ENCODE measurements around the gene RPL41.
"Not testable (repeated sequence)": the region's sequence is repeated elsewhere in the genome, so short reads cannot be mapped to it uniquely, and the experiment has no call there.

Gene RPL41

DNA sequence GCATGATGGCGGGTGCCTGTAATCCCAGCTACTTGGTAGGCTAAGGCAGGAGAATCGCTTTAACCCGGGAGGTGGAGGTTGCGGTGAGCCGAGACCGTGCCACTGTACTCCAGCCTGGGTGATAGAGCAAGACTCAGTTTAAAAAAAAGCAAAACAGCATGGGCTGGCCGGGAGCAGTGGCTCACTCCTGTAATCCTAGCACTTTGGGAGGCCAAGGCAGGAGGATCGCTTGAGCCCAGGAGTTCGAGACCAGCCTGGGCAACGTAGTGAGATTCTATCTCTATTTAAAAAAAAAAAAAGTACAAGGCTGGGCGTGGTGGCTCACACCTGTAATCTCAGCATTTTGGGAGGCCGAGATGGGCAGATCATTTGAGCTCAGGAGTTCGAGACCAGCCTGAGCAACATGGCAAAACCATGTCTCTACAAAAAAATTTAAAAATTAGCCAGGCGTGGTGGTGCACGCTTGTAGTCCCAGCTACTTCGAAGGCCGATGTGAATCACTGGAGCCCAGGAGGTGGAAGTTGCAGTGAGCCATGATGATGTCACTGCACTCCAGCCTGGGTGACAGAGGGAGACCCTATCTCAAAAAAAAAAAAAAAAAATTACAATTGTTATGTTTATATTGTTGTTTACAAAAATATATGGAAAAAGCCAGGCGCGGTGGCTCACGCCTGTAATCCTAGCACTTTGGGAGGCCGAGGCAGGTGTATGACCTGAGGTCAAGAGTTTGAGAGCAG, 40.2 kb downstream of the RPL41 start:
- DNase-seq, result not testable (repeated sequence)

DNA sequence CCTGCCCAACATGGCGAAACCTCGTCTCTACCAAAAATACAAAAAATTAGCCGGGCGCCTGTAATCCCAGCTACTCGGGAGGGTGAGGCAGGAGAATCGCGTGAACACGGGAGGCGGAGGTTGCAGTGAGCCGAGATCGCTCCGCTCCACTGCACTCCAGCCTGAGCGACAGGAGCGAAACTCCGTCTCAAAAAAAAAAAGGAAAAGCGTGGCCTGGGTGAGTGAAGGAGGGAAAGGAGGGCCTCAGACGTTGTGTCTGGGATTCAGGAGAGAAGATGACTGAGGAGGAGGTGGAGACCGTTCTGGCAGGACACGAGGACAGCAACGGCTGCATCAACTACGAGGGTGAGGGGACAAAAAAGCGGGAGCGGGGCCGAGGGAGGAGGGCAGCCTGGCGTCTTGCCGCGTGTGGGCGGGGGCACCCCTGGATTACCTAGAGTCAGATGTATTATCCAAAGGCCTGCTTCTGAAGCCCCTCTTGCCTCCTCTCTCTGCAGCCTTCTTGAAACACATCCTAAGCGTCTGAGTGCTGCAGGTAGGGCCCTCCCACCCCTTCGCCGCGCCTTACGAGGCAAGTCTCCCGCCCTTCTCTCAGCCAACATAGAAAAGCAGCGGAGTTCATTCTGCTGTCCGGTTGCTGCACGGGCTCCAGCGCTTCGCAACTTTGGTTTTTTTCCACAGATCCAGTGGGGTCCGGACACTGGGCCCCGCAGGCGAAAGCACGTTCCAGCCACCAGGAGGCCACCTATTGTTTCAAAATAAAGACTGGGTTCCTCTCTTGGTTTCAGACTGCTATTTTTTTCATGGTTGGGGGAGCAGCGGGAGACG, 41.0 kb downstream of the RPL41 start:
- DNase-seq, result no peak

DNA sequence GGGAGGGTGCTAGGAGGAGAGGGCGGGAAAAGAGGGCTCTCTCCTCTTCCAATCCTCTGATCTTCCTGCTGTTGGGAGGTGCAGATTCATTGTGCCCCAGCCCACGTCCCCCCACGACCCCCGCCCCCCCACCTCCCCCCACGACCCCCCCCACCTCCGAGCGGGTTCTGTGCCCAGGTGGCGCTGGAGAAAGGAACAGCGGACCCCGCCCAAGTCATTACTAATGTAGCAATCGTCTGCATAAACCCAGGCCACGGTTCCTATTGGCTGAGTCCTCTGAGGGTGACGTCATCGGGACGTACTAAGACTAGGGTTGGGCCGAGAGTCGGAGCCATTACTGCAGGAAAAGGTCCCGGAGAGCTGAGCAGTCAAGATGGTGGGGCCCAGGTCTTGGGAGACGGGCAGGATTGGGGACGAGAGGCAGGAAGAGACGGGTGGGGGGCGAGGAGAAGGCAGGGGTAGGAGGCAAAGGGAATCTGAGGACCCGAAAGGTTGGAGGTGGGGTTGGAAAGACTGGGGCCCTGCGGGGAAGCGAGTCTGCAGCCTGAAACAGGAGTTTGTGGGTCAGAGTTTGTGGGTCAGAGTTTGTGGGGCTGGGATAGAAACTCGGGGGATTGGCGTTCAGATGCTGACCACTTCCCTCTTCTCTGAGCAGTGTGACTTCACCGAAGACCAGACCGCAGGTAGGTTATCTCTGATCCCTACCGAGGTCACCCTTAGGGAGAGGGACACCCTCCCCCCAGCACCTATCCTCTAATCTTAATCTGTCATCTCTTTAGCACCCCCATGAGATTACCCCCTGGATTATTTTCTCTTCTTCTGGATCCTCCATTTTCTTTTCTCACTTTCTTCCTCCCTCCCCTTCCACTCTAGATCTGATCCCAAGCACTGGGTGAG, 41.8 kb downstream of the RPL41 start, which contains the start of gene MYL6:
TSS of gene MYL6 (plus strand) at position 331 of the 897 bp plus-strand sequence. CDS start at position 374, 43 bp downstream.
- DNase-seq, result peak; percentile 20

DNA sequence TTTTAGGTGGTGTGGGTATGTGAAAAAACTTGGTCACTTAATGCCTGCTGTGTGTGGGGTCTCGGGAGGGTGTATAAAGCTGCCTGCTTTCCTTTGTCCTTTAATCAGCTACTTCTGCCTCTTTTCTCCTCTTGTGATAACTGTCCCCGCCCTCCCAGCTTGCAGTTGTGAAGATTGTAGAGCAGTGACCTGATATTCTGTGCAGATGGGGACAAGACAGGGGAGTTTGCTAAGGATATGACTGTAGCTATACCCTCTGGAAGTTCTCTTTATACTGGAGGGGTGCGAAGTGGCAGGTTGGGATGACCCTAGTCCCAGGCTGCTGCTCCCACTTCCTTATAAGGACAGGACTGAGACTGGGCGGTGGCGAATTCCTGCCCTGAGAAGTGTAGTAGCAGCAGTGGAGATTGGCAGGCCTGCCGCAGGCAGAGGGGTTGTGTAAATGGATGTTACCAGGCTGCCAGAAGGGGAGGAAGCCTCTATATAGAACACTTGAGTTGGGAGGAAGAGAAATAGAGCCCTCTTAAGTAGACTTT, 42.6 kb downstream of the RPL41 start:
- no peak for DNase-seq

DNA sequence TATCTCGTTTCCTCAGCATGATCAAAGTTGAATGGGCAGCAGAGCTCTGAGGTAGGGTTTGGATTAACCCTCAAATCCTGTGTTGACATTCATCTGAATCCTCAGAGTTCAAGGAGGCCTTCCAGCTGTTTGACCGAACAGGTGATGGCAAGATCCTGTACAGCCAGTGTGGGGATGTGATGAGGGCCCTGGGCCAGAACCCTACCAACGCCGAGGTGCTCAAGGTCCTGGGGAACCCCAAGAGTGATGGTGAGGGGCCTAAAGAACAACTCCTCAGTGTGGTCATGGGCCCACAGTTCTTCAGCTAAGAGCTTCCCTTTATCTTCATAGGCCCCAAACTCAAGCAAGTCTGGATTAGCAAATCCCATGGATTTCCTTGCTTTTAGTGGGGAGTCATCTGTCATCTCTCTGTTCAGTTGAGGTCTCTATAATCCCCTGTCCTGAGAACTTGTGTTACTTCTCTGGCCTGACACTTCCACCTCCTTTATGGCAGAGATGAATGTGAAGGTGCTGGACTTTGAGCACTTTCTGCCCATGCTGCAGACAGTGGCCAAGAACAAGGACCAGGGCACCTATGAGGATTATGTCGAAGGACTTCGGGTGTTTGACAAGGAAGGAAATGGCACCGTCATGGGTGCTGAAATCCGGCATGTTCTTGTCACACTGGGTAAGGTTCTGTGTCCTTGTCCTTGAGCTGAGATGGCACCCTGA, 43.2 kb downstream of the RPL41 start:
- DNase-seq, result no peak

DNA sequence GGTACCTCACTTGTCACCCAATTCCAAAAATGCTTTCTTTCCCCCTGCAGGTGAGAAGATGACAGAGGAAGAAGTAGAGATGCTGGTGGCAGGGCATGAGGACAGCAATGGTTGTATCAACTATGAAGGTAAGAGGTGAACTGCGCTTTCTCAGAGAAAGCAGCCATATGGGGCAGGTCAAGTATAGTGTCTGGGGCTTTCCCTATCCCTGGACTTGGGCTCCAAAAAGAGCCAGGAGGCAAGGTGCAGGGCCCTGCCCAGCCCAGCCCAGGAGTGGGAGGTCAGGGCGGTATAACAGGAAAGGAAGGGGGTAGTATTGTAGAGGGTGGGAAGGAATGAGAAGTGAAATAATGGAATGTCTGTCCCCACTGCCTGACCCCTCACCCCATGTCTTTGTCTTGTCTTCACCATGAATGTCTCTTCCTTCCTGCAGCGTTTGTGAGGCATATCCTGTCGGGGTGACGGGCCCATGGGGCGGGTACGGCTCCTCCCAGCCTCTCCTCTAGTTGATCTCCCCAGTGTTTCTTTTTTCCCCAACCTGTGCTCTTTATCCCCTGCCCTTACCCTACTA, 43.8 kb downstream of the RPL41 start:
- peak; percentile 45 for DNase-seq

DNA sequence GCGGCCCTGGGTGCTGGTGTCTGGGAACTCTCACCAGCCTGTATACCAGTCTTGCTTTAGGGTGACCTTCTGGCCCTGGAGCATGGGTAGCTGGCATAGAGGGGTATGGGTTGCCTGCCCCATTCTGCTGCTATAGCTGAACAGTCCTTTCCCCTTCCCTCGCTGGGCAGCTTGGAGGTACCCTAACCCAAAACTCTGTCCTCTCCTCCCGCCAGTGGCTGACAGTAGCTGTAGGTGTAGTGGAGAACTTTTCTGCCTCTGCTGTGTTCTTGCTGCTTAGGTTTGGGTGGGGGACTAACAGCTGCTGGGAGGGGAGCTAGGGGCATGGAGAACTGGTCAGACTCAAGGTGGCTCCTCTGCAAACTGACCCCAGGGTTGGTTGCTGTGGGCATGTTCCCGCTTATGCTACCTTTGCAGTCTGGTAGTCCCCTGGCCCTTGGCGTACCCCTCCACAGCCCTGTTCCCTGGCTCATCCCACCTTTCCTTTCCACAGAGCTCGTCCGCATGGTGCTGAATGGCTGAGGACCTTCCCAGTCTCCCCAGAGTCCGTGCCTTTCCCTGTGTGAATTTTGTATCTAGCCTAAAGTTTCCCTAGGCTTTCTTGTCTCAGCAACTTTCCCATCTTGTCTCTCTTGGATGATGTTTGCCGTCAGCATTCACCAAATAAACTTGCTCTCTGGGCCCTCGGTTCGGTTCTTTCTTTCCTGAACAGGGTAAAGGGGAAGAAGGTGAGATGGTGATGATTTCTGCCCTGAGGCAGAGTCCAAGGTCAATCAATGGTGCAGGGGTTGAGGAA, 44.7 kb downstream of the RPL41 start:
- DNase-seq, result no peak

DNA sequence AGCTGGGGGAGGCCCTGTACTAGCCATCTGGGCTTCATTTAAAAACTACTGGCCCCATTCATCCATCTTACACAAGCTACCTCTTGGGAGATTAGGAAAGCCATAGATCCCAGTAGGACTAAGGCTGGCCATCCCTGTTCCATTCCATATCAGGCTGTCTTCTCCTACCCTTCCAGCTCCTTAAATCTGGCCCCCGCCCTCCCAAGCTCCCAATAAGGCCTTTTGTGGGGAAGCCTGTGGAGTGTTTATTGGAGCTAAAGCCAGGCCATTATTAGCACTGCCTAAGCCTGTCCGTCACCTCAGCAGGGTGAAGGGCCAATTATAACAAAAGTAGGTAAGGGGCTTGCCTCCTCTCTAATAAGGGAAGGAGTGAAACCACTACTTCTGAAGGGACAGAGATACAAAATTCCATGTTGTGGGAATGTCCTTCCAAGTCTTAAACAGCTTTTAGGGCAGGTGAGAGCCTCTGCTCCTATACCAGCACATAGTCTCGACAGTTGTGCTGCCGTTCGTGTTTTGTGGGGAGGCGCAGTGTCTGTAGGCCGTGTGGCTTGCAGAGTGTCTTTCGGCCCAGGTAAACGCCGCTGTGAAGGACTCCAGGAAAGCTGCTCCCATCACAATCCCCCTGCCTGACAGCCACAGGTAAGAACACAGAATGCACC, 45.4 kb downstream of the RPL41 start:
- DNase-seq, result no peak

DNA sequence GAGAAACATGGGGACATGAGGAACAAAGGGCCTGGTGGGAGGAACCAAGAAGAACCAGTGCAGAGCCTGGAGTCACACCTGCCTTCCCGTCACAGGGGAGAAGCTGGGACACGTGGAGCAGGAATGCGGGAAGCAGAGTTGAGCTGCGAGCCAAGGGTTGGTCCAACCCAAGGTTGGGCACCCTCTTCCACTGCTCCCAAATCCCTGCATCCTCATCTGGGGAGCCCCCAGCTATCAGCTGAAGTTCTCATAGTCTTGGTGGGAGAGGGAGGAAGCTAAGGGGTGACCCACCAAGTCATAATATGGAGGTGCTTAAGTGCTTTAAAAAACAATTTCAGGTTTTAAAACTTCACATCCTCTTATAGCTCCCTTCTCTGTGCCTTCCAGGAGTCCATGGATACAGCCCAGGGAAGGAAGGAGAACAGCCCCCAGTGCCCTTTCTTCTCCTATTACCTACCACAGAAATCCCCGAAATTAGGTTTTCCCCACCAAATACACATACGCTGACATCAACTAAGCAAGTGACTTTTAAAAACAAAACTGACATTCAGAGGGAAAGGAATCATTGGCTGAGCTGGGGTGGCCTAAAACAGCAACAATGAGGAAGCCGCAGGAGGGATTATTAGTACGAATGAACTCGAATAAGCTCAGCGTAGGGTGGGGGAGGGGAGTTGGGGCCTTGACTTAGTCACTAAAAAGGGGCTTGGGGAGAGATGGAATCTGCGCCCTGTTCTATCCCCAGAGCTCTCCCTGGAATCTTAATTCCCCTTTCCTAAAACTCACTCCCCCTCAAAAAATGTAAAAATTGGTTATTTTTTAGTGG, 46.2 kb downstream of the RPL41 start:
- no peak for DNase-seq

DNA sequence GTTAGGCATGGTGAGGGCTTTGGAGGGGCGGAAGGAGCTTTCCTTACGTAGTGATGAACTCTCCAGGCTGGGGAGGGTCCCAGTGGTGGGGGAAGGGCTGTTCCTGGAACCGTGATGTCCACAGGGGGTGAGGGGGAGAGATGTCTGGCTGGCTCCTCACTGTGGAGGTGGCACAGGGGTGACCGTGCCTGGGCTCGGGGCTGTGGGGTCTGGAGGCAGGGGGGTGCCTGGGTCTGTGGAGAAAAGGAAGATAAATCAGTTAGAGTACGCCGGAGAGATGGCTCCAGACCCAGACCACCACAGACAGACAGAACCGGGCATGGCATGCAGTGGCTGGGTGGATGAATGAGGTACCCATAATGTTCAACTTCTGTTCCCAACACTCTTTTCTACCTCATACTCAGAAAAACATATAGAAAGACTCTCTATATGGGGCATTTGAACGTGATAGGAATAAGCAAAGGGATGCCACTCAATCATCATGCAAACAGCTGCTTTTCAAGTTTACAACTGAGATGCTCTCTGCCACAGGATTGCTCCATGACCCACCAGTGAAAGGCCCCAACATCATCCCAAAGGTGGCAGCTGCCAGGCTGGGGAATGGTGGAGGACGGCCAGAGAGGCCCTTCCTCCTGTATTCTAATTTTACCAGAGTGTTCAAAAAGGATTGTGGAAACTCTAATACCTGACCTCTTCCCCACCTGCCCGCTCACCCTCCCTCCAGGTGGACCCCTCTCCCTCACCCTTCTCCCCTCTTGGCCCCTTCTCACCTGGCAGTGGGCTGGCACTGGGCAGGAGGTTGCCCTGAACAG, 47.3 kb downstream of the RPL41 start:
- no peak for DNase-seq

DNA sequence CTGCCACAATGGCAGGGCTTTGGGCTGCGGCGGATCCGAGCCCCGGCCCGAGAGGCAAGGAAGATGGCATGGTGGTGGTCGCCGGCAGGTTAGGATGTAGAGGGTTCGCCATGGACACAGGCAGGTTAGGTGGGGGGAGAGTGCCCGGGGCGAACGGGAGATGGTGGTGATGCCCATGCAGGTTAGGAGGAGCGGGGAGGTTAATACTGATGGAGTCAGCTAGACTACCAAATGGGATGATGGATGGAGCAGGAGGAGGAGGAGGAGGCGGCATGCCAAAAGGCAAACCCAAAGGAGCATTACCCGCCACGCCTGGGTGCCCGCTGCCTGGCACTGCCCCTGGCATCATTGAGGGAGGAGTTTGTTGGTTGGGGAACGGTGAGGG, 47.9 kb downstream of the RPL41 start:
- no peak for DNase-seq

DNA sequence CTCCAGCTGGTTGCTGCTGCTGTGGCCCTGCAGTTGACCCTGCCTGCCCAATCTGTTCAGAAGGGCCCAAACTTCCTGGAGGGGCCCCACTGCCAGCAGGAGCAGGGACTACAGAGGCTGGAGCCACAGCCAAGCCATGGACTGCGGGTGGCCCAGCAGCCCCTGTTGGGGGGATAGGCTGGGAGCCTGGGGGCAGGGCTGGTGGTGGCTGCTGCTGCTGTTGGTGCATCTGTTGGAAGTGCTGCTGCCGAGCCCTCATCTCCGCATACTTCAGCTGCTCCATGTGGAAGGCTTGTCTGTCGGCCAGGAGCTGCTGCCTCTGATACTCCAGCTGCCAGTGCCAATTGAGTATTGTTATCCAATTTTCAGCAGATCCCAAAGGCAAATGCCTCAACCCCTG, 48.9 kb downstream of the RPL41 start:
- DNase-seq, result no peak
